HFFc6 (cell line): ENCODE measurements around the gene FAM234B. TPM values are rescaled to one million over a fixed set of nuclear protein-coding genes. Genes with fewer than 3 reads are reported as not detected.
A peak's percentile ranks its signal among the peaks of the same experiment; 100 is the strongest.
"Not testable (repeated sequence)": the region's sequence is repeated elsewhere in the genome, so short reads cannot be mapped to it uniquely, and the experiment has no call there.

ENCODE experiments used
- DNase-seq: peaks from one replicate; pipeline ENCODE4 v3.0.0-alpha.2; 2018
- H3K27ac Mint-ChIP-seq: 2 replicates; pipeline ENCODE4 v1.8.0; 2020; ENCODE audit warnings: mild to moderate bottlenecking, mixed read lengths
- H3K27me3 Mint-ChIP-seq: 2 replicates; pipeline ENCODE4 v1.8.0; 2021; ENCODE audit warnings: mild to moderate bottlenecking, moderate library complexity, mixed read lengths; ENCODE audit not compliant: insufficient read depth
- H3K36me3 Mint-ChIP-seq: 2 replicates; pipeline ENCODE4 v1.8.0; 2021; ENCODE audit warnings: low read depth, mixed read lengths
- H3K4me1 Mint-ChIP-seq: 2 replicates; pipeline ENCODE4 v1.8.0; 2020; ENCODE audit warnings: low read depth, mixed read lengths
- H3K4me3 Mint-ChIP-seq: 2 replicates; pipeline ENCODE4 v1.8.0; 2020; ENCODE audit warnings: mild to moderate bottlenecking, moderate library complexity, mixed read lengths
- H3K9me3 Mint-ChIP-seq: 2 replicates; pipeline ENCODE4 v1.8.0; 2020; ENCODE audit warnings: mild to moderate bottlenecking, mixed read lengths
- total RNA-seq, 6 experiments: library from RNA; stranded (reverse); fragmentation: NEBNext Ultra II Directional; extraction: Animal tissue kit (Norgen Biotek cat#: 25700); gene quantifications; 2 replicates in 1 of 6; 3 replicates in 5 of 6; pipeline ENCODE4 v1.2.3, GENCODE V29; 2021
- TF ChIP-seq, protein P1 (sequence below): fragments of 200-600 bp; sonication (generic); IDR thresholded peaks from 2 replicates; pipeline ENCODE4 v1.5.0; 2021; ENCODE audit warnings: antibody characterized with exemption, mild to moderate bottlenecking

FAM234B gene
- total RNA-seq, 6 experiments from 2014 or later: 3.0 to 4.6 (median 3.7) TPM

DNA sequence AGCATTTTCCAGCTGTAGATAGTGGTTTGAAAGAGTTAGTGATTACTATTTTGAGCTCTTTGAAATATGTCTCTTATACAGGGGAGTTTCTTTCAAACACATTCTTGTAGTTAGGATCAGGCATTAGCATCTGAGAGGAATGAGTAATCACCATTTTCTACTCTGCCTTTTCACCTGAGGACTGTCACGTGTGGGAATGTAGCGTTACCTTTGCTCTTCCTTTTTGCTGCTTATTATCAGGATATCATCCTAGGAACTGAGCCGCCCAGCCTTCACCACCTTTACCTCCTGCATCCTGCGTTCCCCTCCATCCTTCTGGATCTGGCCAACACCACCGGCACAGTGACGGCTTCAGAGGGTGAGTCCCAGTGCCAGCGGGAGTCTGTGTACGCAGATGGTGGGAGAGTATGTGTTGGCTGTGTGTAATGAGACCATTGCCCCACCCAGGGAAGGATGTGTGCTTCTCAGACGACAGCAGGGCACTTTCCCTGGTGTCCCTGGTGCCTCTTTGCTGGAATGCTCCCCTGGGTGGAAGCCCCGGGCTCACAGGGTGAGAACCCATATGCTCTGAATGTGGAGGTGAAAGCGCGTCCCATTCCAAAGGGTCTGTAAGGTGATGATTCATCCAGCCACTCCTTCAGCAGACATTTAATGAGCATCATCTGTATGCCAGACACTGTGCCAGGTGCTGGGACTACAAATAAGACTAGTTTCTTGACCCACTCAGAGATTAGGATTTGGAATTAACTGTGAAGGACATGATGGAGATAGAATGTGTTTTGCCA lies 31.8 kb downstream of the FAM234B start:
- H3K36me3 Mint-ChIP-seq: peaks cover 18% of the 10 kb centered on the region; the same call in 1 of the 2 replicates
- no peak overlapping the region for H3K27ac Mint-ChIP-seq
- peak overlapping the region; percentile 49; the same call in 1 of the 2 replicates for H3K4me3 Mint-ChIP-seq
- TF ChIP-seq, protein P1, sequence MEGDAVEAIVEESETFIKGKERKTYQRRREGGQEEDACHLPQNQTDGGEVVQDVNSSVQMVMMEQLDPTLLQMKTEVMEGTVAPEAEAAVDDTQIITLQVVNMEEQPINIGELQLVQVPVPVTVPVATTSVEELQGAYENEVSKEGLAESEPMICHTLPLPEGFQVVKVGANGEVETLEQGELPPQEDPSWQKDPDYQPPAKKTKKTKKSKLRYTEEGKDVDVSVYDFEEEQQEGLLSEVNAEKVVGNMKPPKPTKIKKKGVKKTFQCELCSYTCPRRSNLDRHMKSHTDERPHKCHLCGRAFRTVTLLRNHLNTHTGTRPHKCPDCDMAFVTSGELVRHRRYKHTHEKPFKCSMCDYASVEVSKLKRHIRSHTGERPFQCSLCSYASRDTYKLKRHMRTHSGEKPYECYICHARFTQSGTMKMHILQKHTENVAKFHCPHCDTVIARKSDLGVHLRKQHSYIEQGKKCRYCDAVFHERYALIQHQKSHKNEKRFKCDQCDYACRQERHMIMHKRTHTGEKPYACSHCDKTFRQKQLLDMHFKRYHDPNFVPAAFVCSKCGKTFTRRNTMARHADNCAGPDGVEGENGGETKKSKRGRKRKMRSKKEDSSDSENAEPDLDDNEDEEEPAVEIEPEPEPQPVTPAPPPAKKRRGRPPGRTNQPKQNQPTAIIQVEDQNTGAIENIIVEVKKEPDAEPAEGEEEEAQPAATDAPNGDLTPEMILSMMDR: no peak
- no peaks in the 10 kb centered on the region for H3K27me3 Mint-ChIP-seq
- no peaks in the 10 kb centered on the region for H3K9me3 Mint-ChIP-seq
- H3K4me1 Mint-ChIP-seq: peaks cover 34% of the 10 kb centered on the region
- no peak for DNase-seq

DNA sequence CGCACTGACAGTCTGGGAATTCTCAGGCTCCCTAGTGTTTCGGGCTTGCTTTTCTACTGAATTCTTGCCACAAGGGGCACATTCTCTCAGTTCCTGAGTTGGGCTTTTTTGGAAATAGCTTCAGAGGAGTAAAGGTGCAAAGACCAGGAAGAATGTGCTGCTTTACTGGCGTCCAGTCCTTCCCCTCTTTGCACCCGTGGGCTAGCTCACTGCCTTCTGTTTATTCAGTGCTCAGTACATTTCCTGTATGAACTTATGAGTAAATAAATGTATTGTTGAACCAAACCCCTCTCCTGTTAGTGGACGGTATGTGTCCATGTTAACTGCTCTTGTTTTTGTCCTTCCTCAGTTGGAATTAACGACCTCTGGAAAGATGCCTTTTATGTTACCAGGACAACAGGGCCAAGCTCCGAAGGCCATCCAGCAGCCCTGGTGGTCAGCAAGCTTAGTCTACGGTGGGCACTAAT lies 35.3 kb downstream of the FAM234B start:
- Mint-ChIP-seq H3K27ac (no peak overlapping the region), H3K27me3 (no peaks in the 10 kb centered on the region; the same call in 1 of the 2 replicates), H3K4me3 (no peak overlapping the region), H3K4me1 (peaks cover 22% of the 10 kb centered on the region), H3K36me3 (peaks cover 22% of the 10 kb centered on the region; the same call in 1 of the 2 replicates), H3K9me3 (no peaks in the 10 kb centered on the region)
- TF ChIP-seq, protein P1: peak; percentile 48
- DNase-seq: no peak

DNA sequence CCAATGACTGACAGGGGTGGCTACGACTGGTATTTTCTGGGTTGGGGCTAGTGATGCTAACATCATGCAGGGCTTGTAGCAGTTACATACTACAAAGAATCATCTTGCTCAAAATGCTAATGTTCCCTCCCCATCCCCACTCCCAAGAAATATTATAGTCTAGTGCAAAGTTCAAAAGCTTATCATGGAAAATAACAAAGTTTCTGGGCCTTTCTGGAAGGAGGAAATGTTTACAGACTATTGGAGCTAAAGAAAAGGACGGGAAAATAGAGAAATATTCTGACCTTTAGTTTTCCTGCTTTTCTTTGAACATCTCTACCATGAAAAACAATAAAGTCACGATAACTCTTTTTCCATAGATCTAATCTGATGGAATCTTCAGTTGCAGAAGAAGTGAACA lies 36.1 kb downstream of the FAM234B start:
- no peaks in the 10 kb centered on the region; the same call in 1 of the 2 replicates for H3K27me3 Mint-ChIP-seq
- H3K9me3 Mint-ChIP-seq: no peaks in the 10 kb centered on the region
- no peak overlapping the region for H3K4me3 Mint-ChIP-seq
- TF ChIP-seq, protein P1: no peak
- DNase-seq: no peak
- H3K27ac Mint-ChIP-seq: no peak overlapping the region
- H3K36me3 Mint-ChIP-seq: peaks cover 28% of the 10 kb centered on the region
- H3K4me1 Mint-ChIP-seq: peaks cover 14% of the 10 kb centered on the region

DNA sequence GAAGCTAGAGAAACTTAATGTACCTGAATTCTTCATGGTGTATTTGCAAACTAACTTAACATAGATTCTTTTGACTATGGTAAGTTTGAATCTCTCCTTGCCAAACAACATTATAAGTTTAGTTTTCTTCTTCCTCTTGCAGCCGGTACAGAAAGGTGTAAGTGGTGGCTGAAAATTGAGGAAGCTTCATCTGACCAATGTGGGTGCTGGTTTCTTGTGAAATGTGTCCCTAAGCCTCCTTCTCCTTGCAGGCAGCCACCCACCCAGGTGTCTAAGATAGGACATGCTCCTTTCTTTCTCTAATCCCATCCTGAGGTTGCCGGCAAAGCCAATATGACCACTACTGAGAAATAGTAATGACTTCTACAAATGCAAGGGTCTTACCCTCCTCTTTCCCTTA lies 38.7 kb downstream of the FAM234B start:
- no peak for DNase-seq
- Mint-ChIP-seq H3K27me3 (peaks cover 2% of the 10 kb centered on the region), H3K4me3 (no peak overlapping the region), H3K9me3 (no peaks in the 10 kb centered on the region), H3K4me1 (no peaks in the 10 kb centered on the region), H3K27ac (no peak overlapping the region), H3K36me3 (peaks cover 23% of the 10 kb centered on the region)
- TF ChIP-seq, protein P1: no peak

DNA sequence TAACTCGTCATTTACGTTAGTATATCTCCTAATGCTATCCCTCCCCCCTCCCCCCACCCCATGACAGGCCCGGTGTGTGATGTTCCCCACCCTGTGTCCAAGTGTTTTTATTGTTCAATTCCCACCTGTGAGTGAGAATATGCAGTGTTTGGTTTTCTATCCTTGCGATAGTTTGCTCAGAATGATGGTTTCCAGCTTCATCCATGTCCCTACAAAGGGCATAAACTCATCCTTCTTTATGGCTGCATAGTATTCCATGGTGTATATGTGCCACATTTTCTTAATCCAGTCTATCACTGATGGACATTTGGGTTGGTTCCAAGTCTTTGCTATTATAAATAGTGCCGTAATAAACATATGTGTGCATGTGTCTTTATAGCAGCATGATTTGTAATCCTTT lies 39.5 kb downstream of the FAM234B start:
- not testable (repeated sequence) for H3K27ac Mint-ChIP-seq, DNase-seq, H3K4me3 Mint-ChIP-seq, H3K4me1 Mint-ChIP-seq, H3K9me3 Mint-ChIP-seq, H3K27me3 Mint-ChIP-seq
- peaks cover 23% of the 10 kb centered on the region for H3K36me3 Mint-ChIP-seq

DNA sequence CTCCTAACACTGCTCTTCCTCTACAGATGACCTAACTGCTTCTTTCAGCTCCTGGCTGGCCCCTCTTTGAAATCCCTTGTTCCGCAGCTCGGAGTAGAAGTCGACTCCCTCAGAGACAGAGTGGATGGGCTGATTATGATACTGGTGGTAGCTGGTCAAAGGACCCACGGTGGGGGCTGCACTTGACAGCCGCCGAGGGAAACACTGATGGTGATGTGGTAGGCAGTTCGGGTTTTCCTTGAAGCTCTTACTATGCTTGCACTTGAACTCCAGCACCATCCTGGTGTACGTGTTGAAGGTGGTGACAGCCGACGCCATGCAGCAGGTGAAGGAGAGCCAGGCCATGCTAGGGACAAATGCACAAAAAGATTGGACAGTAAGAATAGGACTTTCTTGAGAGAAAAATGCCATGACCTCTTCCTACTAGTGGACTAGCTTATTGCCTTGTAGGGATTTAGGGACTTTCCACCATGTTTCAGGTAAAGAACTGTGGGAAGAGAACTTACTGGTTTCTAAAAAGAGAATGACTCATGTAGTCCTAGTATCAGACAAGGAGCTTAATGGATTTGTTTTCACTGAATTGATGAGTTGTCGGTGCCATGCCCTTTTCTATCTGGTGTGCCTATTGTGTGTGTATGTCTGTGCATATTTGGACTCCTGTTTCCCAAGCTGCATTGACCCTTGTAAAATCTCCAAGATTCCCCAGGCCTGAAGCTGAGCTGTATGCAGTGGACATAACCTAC lies 40.9 kb downstream of the FAM234B start:
- no peak for DNase-seq
- Mint-ChIP-seq H3K27ac (no peak overlapping the region), H3K36me3 (peaks cover 23% of the 10 kb centered on the region), H3K4me1 (no peaks in the 10 kb centered on the region), H3K27me3 (peaks cover 2% of the 10 kb centered on the region), H3K4me3 (no peak overlapping the region), H3K9me3 (no peaks in the 10 kb centered on the region)
- TF ChIP-seq, protein P1: no peak
